ENCODE results near the gene MEDAG.
"Not testable (repeated sequence)": the region's sequence is repeated elsewhere in the genome, so short reads cannot be mapped to it uniquely, and the experiment has no call there.

Gene MEDAG

GRCh38 chr13:30907121-30907861 lies 1.2 kb downstream of the MEDAG start:
- DNase-seq (ENCODE audit: low read depth in 2 of 2): no peak

- no peak for DNase-seq (ENCODE audit: low read depth in 2 of 2)
These were observed 2.4 kb downstream of the MEDAG start for GRCh38 chr13:30908416-30908980.

GRCh38 chr13:30910676-30911075 lies 4.6 kb downstream of the MEDAG start:
- DNase-seq (ENCODE audit: low read depth in 2 of 2): no peak

- no peak for DNase-seq (ENCODE audit: low read depth in 2 of 2)
These were observed 9.8 kb downstream of the MEDAG start for GRCh38 chr13:30915691-30916541.

- no peak for DNase-seq (ENCODE audit: low read depth in 2 of 2)
These were observed 10.9 kb downstream of the MEDAG start for GRCh38 chr13:30916991-30917390.

GRCh38 chr13:30918662-30919405 lies 12.8 kb downstream of the MEDAG start:
- no peak for DNase-seq (ENCODE audit: low read depth in 2 of 2)

- DNase-seq (ENCODE audit: low read depth in 2 of 2): no peak
These were observed 14.3 kb downstream of the MEDAG start for GRCh38 chr13:30920162-30920909.

GRCh38 chr13:30923418-30923817 lies 17.3 kb downstream of the MEDAG start:
- no peak for DNase-seq (ENCODE audit: low read depth in 2 of 2)

- no peak for DNase-seq (ENCODE audit: low read depth in 2 of 2)
These were observed 18.6 kb downstream of the MEDAG start for GRCh38 chr13:30924721-30925120.

GRCh38 chr13:30925429-30925828 lies 19.4 kb downstream of the MEDAG start:
- no peak for DNase-seq (ENCODE audit: low read depth in 2 of 2)

- no peak for DNase-seq (ENCODE audit: low read depth in 2 of 2)
These were observed 20.7 kb downstream of the MEDAG start for GRCh38 chr13:30926781-30927180.

GRCh38 chr13:30927188-30927587 lies 21.1 kb downstream of the MEDAG start:
- not testable (repeated sequence) for DNase-seq (ENCODE audit: low read depth in 2 of 2)

GRCh38 chr13:30927595-30927994 lies 21.5 kb downstream of the MEDAG start:
- no peak for DNase-seq (ENCODE audit: low read depth in 2 of 2)

GRCh38 chr13:30928978-30929377 lies 22.9 kb downstream of the MEDAG start:
- no peak for DNase-seq (ENCODE audit: low read depth in 2 of 2)

- DNase-seq (ENCODE audit: low read depth in 2 of 2): no peak
These were observed 26.6 kb downstream of the MEDAG start, which contains the start of gene TEX26 for GRCh38 chr13:30932481-30933353. TSS of gene TEX26 (plus strand) at chr13:30932656. CDS start at chr13:30932716, 60 bp downstream.

- no peak for DNase-seq (ENCODE audit: low read depth in 2 of 2)
These were observed 27.2 kb downstream of the MEDAG start for GRCh38 chr13:30933354-30933670.

- no peak for DNase-seq (ENCODE audit: low read depth in 2 of 2)
These were observed 28.3 kb downstream of the MEDAG start for GRCh38 chr13:30934381-30934780.

- DNase-seq (ENCODE audit: low read depth in 2 of 2): no peak
These were observed 28.7 kb downstream of the MEDAG start for GRCh38 chr13:30934803-30935202.

GRCh38 chr13:30936971-30937370 lies 30.9 kb downstream of the MEDAG start:
- no peak for DNase-seq (ENCODE audit: low read depth in 2 of 2)

- DNase-seq (ENCODE audit: low read depth in 2 of 2): no peak
These were observed 37.8 kb downstream of the MEDAG start for GRCh38 chr13:30943881-30944280.
